HEK293 (cell line): Measurements from ENCODE around the gene PLEKHJ1.

Experiments
- CTCF ChIA-PET: fragments of 350-600 bp; formaldehyde crosslinking; extraction: SDS; loops from one replicate; lab custom pipeline; 2021; ENCODE audit warnings: antibody characterized with exemption; lab: Yijun Ruan, JAX
- POLR2A ChIA-PET: fragments of 300-600 bp; formaldehyde crosslinking; extraction: SDS; loops from one replicate; lab custom pipeline; 2020; ENCODE audit warnings: antibody characterized with exemption, inconsistent platforms; lab: Yijun Ruan, JAX
- H3K27ac ChIP-seq: fragments of 200-500 bp; sonication (Bioruptor generic); 2 replicates; pipeline ENCODE4 v1.5.1; 2014; ENCODE audit warnings: low read depth, low read length, control low read depth, inconsistent platforms; ENCODE audit errors: extremely low read depth
- H3K36me3 ChIP-seq, 2 experiments: fragments of 200-500 bp in 1 of 2; sonication (Bioruptor generic) in 1 of 2; 1 replicate in 1 of 2; 2 replicates in 1 of 2; pipeline ENCODE4 v1.5.1; 2014 to 2017; ENCODE audit warnings: inconsistent platforms in 2 of 2, low read length in 2 of 2; ENCODE audit not compliant: control insufficient read depth in 2 of 2, insufficient read depth in 1 of 2
- H3K4me1 ChIP-seq: fragments of 200-500 bp; sonication (Bioruptor generic); 2 replicates; pipeline ENCODE4 v1.5.1; 2014; ENCODE audit warnings: mild to moderate bottlenecking, low read length, inconsistent platforms; ENCODE audit not compliant: control insufficient read depth, insufficient read depth
- H3K4me3 ChIP-seq: 2 replicates; pipeline ENCODE4 v1.5.1; 2011; ENCODE audit warnings: low read depth, mild to moderate bottlenecking, control low read depth, low read length, moderate library complexity
- H3K9me3 ChIP-seq: fragments of 200-500 bp; sonication (Bioruptor generic); 2 replicates; pipeline ENCODE4 v1.5.1; 2014; ENCODE audit warnings: low read depth, low read length, inconsistent platforms; ENCODE audit not compliant: control insufficient read depth, insufficient read depth
- HOXD13 ChIP-seq: sonication (generic); formaldehyde crosslinking; IDR thresholded peaks from 2 replicates; pipeline ENCODE4 v1.8.0; 2022; ENCODE audit warnings: missing genetic modification reagents, borderline replicate concordance
- KLF16 ChIP-seq: fragments of 450-650 bp; formaldehyde crosslinking; IDR thresholded peaks from 2 replicates; pipeline ENCODE4 v1.5.1; 2017; ENCODE audit warnings: missing biosample characterization, missing genetic modification characterization
- PRDM1 ChIP-seq: fragments of 450-650 bp; formaldehyde crosslinking; IDR thresholded peaks from 2 replicates; pipeline ENCODE4; 2016; ENCODE audit warnings: missing biosample characterization, missing genetic modification characterization
- SETDB1 ChIP-seq: IDR thresholded peaks from one replicate; pipeline ENCODE4 v1.6.1; 2017; ENCODE audit warnings: mild to moderate bottlenecking, low read length, moderate library complexity, mixed read lengths; ENCODE audit not compliant: insufficient read length
- ZFP69B ChIP-seq: fragments of 450-650 bp; formaldehyde crosslinking; IDR thresholded peaks from 2 replicates; pipeline ENCODE4 v1.5.1; 2016; ENCODE audit warnings: missing biosample characterization, missing genetic modification characterization
- ZNF10 ChIP-seq: fragments of 450-650 bp; formaldehyde crosslinking; IDR thresholded peaks from 2 replicates; pipeline ENCODE4 v1.5.1; 2017; ENCODE audit warnings: missing biosample characterization, missing genetic modification characterization
- ZNF121 ChIP-seq: fragments of 450-650 bp; formaldehyde crosslinking; IDR thresholded peaks from 2 replicates; pipeline ENCODE4 v1.5.1; 2016; ENCODE audit warnings: missing biosample characterization, missing genetic modification characterization
- ZNF155 ChIP-seq: fragments of 450-650 bp; formaldehyde crosslinking; IDR thresholded peaks from 2 replicates; pipeline ENCODE4 v1.5.1; 2016; ENCODE audit warnings: missing biosample characterization, missing genetic modification characterization
- ZNF175 ChIP-seq: fragments of 450-650 bp; formaldehyde crosslinking; IDR thresholded peaks from 2 replicates; pipeline ENCODE4 v1.5.1; 2016; ENCODE audit warnings: missing biosample characterization, missing genetic modification characterization
- ZNF335 ChIP-seq: fragments of 450-650 bp; formaldehyde crosslinking; conservative IDR thresholded peaks from 2 replicates; pipeline ENCODE4 v1.5.1; 2016; ENCODE audit warnings: missing biosample characterization, missing genetic modification characterization
- ZNF354C ChIP-seq: fragments of 450-650 bp; formaldehyde crosslinking; IDR thresholded peaks from 2 replicates; pipeline ENCODE4 v1.5.1; 2016; ENCODE audit warnings: missing biosample characterization, missing genetic modification characterization, low read depth, borderline replicate concordance
- ZNF37A ChIP-seq: fragments of 450-650 bp; IDR thresholded peaks from 2 replicates; pipeline ENCODE4 v1.5.1; 2018; ENCODE audit warnings: missing biosample characterization, missing genetic modification characterization
- ZNF558 ChIP-seq: fragments of 450-650 bp; formaldehyde crosslinking; IDR thresholded peaks from 2 replicates; pipeline ENCODE4 v1.5.1; 2016; ENCODE audit warnings: missing biosample characterization, missing genetic modification characterization
- ZNF560 ChIP-seq: fragments of 450-650 bp; formaldehyde crosslinking; IDR thresholded peaks from 2 replicates; pipeline ENCODE4 v1.5.1; 2017; ENCODE audit warnings: missing biosample characterization, missing genetic modification characterization, borderline replicate concordance
- ZNF585B ChIP-seq: fragments of 450-650 bp; formaldehyde crosslinking; IDR thresholded peaks from 2 replicates; pipeline ENCODE4 v1.5.1; 2016; ENCODE audit warnings: missing biosample characterization, missing genetic modification characterization
- ZNF610 ChIP-seq: fragments of 450-650 bp; formaldehyde crosslinking; IDR thresholded peaks from 2 replicates; pipeline ENCODE4 v1.5.1; 2016; ENCODE audit warnings: missing biosample characterization, missing genetic modification characterization, borderline replicate concordance
- ZNF624 ChIP-seq: fragments of 450-650 bp; formaldehyde crosslinking; IDR thresholded peaks from 2 replicates; pipeline ENCODE4 v1.5.1; 2017; ENCODE audit warnings: missing biosample characterization, missing genetic modification characterization
- ZNF629 ChIP-seq: fragments of 450-650 bp; formaldehyde crosslinking; IDR thresholded peaks from 2 replicates; pipeline ENCODE4 v1.5.1; 2017; ENCODE audit warnings: missing biosample characterization, missing genetic modification characterization
- ZNF707 ChIP-seq: fragments of 450-650 bp; formaldehyde crosslinking; IDR thresholded peaks from 2 replicates; pipeline ENCODE4 v1.5.1; 2016; ENCODE audit warnings: missing biosample characterization, missing genetic modification characterization
- ZSCAN23 ChIP-seq: fragments of 450-650 bp; formaldehyde crosslinking; IDR thresholded peaks from 2 replicates; pipeline ENCODE4 v1.5.1; 2016; ENCODE audit warnings: missing biosample characterization, missing genetic modification characterization
- TF ChIP-seq, protein P1 (sequence below): fragments of 450-650 bp; formaldehyde crosslinking; IDR thresholded peaks from 2 replicates; pipeline ENCODE4 v1.5.1; 2016; ENCODE audit warnings: missing biosample characterization, missing genetic modification characterization, low read depth
- TF ChIP-seq, protein P2 (sequence below): fragments of 450-650 bp; formaldehyde crosslinking; IDR thresholded peaks from 2 replicates; pipeline ENCODE4 v1.5.1; 2017; ENCODE audit warnings: missing biosample characterization, missing genetic modification characterization
- TF ChIP-seq, protein P3 (sequence below): fragments of 450-650 bp; formaldehyde crosslinking; IDR thresholded peaks from 2 replicates; pipeline ENCODE4 v1.5.1; 2016; ENCODE audit warnings: missing biosample characterization, missing genetic modification characterization
- TF ChIP-seq, protein P4 (sequence below): fragments of 450-650 bp; formaldehyde crosslinking; IDR thresholded peaks from 2 replicates; pipeline ENCODE4 v1.5.1; 2016; ENCODE audit warnings: missing biosample characterization, missing genetic modification characterization
- TF ChIP-seq, protein P5 (sequence below): fragments of 450-650 bp; formaldehyde crosslinking; IDR thresholded peaks from 2 replicates; pipeline ENCODE4 v1.5.1; 2017; ENCODE audit warnings: missing biosample characterization, missing genetic modification characterization
- TF ChIP-seq, protein P6 (sequence below): fragments of 450-650 bp; formaldehyde crosslinking; IDR thresholded peaks from 2 replicates; pipeline ENCODE4 v1.5.1; 2016; ENCODE audit warnings: missing biosample characterization, missing genetic modification characterization, borderline replicate concordance

Gene PLEKHJ1

DNA sequence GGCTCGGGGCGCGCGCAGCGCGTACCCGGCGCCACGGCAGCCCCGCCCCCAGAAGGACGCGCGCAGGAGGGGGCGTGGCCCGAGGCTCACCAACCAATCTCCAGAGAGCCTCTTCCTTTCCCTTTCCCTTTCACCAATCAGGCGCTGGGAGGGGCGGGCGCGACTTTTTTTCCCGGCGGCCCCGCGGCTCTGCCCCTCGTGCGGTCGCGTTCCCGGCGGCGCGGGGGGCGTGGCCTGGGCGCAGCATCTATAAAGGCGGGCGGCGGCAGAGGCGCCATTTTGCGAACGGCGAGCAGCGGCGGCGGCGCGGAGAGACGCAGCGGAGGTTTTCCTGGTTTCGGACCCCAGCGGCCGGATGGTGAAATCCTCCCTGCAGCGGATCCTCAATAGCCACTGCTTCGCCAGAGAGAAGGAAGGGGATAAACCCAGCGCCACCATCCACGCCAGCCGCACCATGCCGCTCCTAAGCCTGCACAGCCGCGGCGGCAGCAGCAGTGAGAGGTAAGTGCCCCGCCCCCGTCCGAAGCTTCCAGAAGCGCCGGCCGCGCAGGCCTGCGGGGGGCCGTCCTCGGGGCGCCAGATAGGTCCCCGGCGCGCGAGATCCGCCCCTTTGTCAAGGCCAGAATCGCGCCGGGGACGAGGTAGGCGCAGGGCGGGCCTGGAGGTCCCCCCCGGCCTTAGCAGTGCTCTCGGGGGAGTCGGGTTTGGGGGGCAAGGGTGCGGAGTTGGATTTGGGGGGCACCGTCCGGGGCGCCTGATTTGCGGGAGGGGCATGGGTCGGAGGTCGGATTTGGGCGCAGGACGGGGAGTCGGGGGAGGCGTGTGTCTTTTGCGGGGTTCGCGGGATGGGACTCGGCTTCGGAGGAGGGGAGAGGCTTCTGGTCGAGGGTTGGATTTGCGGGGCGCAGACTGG, 33.4 kb upstream of the PLEKHJ1 start:
- POLR2A ChIA-PET, result interaction anchor here (1.4 to 3.4 kb wide), 2 partner anchors 31 to 207 kb away, joined by 3 to 18 read pairs; partner anchors contain the start of gene GADD45B
- peak overlapping the region; percentile 99 for H3K4me3 ChIP-seq
- CTCF ChIA-PET, result interaction anchor here (0.6 kb wide), 2 partner anchors 10 to 424 kb away, joined by 3 read pairs; no protein-coding TSS in a partner anchor
- TF ChIP-seq, protein P1, sequence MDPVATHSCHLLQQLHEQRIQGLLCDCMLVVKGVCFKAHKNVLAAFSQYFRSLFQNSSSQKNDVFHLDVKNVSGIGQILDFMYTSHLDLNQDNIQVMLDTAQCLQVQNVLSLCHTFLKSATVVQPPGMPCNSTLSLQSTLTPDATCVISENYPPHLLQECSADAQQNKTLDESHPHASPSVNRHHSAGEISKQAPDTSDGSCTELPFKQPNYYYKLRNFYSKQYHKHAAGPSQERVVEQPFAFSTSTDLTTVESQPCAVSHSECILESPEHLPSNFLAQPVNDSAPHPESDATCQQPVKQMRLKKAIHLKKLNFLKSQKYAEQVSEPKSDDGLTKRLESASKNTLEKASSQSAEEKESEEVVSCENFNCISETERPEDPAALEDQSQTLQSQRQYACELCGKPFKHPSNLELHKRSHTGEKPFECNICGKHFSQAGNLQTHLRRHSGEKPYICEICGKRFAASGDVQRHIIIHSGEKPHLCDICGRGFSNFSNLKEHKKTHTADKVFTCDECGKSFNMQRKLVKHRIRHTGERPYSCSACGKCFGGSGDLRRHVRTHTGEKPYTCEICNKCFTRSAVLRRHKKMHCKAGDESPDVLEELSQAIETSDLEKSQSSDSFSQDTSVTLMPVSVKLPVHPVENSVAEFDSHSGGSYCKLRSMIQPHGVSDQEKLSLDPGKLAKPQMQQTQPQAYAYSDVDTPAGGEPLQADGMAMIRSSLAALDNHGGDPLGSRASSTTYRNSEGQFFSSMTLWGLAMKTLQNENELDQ, result no peak
- TF ChIP-seq ZNF175 (tag by site-specific recombination), result no peak
- peak; percentile 34 for TF ChIP-seq ZNF335
- no peak for TF ChIP-seq ZNF37A (tag by site-specific recombination)
- TF ChIP-seq HOXD13 (CRISPR knock-in tag), result no peak
- TF ChIP-seq ZNF121, result no peak
- TF ChIP-seq ZNF629 (tag by site-specific recombination), result peak; percentile 28; the same call in 1 of the 2 replicates
- TF ChIP-seq, protein P2, sequence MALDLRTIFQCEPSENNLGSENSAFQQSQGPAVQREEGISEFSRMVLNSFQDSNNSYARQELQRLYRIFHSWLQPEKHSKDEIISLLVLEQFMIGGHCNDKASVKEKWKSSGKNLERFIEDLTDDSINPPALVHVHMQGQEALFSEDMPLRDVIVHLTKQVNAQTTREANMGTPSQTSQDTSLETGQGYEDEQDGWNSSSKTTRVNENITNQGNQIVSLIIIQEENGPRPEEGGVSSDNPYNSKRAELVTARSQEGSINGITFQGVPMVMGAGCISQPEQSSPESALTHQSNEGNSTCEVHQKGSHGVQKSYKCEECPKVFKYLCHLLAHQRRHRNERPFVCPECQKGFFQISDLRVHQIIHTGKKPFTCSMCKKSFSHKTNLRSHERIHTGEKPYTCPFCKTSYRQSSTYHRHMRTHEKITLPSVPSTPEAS (tag by site-specific recombination), result no peak
- TF ChIP-seq ZNF558 (tag by site-specific recombination), result no peak
- no peak for TF ChIP-seq ZNF585B
- no peak for TF ChIP-seq ZNF10 (tag by site-specific recombination)
- TF ChIP-seq, protein P3, sequence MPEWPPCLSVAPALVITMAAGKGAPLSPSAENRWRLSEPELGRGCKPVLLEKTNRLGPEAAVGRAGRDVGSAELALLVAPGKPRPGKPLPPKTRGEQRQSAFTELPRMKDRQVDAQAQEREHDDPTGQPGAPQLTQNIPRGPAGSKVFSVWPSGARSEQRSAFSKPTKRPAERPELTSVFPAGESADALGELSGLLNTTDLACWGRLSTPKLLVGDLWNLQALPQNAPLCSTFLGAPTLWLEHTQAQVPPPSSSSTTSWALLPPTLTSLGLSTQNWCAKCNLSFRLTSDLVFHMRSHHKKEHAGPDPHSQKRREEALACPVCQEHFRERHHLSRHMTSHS (tag by site-specific recombination), result no peak
- TF ChIP-seq PRDM1 (tag by site-specific recombination), result no peak
- TF ChIP-seq, protein P4, sequence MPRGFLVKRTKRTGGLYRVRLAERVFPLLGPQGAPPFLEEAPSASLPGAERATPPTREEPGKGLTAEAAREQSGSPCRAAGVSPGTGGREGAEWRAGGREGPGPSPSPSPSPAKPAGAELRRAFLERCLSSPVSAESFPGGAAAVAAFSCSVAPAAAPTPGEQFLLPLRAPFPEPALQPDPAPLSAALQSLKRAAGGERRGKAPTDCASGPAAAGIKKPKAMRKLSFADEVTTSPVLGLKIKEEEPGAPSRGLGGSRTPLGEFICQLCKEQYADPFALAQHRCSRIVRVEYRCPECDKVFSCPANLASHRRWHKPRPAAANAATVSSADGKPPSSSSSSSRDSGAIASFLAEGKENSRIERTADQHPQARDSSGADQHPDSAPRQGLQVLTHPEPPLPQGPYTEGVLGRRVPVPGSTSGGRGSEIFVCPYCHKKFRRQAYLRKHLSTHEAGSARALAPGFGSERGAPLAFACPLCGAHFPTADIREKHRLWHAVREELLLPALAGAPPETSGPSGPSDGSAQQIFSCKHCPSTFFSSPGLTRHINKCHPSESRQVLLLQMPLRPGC (tag by site-specific recombination), result no peak; the same call in 1 of the 2 replicates
- TF ChIP-seq KLF16 (tag by site-specific recombination), result peak; percentile 76
- no peak for TF ChIP-seq ZNF560 (tag by site-specific recombination)
- no peak for TF ChIP-seq SETDB1
- no peak for TF ChIP-seq ZNF610 (tag by site-specific recombination)
- no peak for TF ChIP-seq ZNF624 (tag by site-specific recombination)
- TF ChIP-seq, protein P5, sequence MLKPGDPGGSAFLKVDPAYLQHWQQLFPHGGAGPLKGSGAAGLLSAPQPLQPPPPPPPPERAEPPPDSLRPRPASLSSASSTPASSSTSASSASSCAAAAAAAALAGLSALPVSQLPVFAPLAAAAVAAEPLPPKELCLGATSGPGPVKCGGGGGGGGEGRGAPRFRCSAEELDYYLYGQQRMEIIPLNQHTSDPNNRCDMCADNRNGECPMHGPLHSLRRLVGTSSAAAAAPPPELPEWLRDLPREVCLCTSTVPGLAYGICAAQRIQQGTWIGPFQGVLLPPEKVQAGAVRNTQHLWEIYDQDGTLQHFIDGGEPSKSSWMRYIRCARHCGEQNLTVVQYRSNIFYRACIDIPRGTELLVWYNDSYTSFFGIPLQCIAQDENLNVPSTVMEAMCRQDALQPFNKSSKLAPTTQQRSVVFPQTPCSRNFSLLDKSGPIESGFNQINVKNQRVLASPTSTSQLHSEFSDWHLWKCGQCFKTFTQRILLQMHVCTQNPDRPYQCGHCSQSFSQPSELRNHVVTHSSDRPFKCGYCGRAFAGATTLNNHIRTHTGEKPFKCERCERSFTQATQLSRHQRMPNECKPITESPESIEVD (tag by site-specific recombination), result no peak
- TF ChIP-seq ZNF707 (tag by site-specific recombination), result no peak
- TF ChIP-seq ZSCAN23, result no peak
- TF ChIP-seq ZNF354C (tag by site-specific recombination), result no peak
- no peak for TF ChIP-seq ZFP69B (tag by site-specific recombination)
- no peak for TF ChIP-seq ZNF155 (tag by site-specific recombination)
- TF ChIP-seq, protein P6, sequence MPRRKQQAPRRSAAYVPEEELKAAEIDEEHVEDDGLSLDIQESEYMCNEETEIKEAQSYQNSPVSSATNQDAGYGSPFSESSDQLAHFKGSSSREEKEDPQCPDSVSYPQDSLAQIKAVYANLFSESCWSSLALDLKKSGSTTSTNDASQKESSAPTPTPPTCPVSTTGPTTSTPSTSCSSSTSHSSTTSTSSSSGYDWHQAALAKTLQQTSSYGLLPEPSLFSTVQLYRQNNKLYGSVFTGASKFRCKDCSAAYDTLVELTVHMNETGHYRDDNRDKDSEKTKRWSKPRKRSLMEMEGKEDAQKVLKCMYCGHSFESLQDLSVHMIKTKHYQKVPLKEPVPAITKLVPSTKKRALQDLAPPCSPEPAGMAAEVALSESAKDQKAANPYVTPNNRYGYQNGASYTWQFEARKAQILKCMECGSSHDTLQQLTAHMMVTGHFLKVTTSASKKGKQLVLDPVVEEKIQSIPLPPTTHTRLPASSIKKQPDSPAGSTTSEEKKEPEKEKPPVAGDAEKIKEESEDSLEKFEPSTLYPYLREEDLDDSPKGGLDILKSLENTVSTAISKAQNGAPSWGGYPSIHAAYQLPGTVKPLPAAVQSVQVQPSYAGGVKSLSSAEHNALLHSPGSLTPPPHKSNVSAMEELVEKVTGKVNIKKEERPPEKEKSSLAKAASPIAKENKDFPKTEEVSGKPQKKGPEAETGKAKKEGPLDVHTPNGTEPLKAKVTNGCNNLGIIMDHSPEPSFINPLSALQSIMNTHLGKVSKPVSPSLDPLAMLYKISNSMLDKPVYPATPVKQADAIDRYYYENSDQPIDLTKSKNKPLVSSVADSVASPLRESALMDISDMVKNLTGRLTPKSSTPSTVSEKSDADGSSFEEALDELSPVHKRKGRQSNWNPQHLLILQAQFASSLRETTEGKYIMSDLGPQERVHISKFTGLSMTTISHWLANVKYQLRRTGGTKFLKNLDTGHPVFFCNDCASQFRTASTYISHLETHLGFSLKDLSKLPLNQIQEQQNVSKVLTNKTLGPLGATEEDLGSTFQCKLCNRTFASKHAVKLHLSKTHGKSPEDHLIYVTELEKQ, result no peak

More for the DNA sequence above, 33.4 kb upstream of the PLEKHJ1 start:
- Histone ChIP-seq H3K9me3 (no peaks in the 10 kb centered on the region), H3K36me3 (peaks cover 6 to 28% of the 10 kb centered on the region in 2 experiments; a peak in 2 of 3 replicates), H3K4me1 (0 out of 2 replicates have a peak, but pooled peaks cover 5% of the 10 kb centered on the region), H3K27ac (peak overlapping the region; percentile 98)
